CD4-positive, alpha-beta T cell treated with Interleukin-15 for 4 hours (primary cell): ENCODE results near the gene LDLRAD4.

Experiments used
- DNase-seq: peaks from one replicate; pipeline ENCODE4 v3.0.0-alpha.2; 2020; ENCODE audit warnings: low spot score

The LDLRAD4 gene

DNA sequence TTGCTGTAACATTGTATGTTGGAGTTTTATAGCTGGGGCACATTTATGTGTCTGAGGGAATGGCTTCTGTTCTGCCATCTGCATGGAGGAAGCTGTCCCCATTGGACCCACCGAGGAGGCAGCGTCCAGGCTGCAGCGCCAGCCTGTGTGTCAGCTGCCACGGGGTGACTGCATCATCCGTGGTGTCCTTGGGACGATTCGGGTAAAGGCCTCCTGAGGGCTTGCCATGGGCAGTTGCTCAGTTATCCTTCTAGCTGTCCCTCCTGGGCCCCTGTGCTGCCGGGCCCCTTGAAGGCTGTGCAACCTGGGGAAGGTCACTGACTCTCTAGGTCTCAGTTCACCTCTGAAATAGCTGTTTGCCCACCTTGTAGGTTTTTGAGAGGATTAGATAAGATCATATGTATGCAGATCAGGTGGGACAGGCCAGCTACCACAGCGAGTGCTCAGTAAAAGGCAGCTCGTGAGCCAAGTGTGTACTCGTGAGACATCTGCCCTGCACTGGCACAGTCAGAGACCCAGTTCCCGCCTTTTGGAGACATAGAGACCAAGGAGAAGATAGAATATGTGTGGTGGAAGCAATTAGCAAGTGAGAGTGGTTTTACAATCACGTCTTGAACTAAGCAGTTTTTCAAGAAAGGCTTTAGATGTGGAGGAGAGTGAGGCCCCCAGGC, 10.6 kb downstream of the LDLRAD4 start:
- no peak for DNase-seq

- no peak for DNase-seq
Observed at GRCh38 chr18:13231151-13231550, 12.6 kb downstream of the LDLRAD4 start.

GRCh38 chr18:13232086-13232917, 13.7 kb downstream of the LDLRAD4 start:
- no peak for DNase-seq

DNA sequence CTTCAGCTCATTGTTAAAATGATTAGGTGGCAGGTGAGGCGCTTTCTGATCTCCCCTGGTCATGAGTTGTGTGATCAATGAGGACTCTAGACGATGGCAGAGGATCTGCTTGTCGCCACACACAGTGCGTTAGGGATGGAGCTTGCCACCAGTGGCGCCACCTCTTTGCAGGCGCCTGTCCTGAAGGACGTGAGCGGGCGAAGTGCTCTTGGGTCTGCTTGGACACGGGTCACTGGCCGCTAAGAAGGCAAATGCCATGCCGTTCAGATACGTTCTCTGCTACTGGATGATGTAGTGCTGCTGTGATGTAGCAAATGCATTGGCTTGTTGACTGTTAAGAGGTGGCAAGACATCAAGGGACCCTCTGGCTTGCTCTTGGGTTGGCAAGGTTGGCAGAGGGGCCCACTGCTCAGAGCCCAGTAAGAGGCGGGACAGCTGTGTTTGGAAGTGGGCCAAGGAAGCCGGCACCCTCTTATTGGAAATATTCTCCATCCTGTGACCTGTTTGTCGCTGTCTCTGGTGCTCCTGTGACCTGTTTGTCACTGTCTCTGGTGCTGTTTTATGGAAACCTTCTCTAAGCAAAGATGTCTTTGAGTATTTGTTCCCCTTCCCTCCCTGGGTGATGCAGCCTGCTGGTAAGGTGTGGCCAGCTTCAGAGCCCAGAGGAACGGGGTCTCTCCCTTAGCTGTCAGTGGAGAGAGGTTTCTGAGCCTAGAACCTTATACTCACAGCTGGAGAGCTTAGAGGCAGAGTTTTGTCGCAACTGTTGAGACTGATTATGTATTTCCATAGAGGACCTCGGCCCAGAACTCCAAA, 14.6 kb downstream of the LDLRAD4 start:
- no peak for DNase-seq

DNA sequence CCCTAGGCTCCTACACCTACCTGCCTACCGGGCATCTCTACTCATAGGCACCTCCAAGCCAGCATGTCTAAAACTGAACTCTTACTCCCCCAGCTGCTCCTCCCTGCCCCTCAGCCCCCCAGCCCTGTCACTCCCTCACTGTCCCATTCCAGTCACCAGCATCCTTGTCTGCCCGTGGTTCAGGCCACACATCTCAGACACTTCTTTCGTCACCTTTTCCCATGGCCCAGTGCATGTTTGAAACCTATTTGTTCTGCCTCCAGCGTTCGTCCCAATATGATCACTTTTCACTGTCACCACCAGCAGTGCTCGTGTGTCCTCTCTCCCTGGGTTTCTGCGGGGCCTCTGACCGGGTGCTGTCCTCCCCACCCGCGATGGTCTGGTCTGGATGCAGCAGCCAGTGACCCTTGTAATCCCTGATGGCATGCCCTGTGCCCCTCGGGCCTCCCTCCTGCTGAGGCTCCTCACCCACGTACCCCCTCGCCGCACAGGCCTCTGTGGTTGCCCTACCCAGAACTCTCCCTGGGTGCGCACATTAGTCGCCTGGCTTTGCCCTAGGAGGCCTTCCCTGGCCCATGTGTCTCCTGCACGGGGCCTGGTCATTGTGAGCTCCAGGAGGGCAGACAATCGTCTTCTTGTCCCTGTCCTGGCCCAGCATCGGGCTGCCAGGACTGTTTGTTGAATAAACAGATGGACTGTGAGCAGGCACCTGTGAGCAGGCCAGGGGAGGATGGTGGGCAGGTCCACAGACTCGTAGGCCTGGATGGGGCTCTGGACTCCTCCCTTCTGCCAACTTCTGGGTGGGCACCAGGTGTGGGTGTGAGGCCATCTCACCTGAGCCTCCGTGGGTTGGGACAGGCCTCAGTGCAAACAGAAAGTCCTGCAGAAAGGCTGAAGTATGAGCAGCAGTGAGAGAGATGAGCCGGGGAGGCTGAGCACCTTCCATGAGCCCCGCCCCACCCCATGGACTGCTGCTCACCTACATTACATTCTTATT, 15.5 kb downstream of the LDLRAD4 start:
- no peak for DNase-seq

DNA sequence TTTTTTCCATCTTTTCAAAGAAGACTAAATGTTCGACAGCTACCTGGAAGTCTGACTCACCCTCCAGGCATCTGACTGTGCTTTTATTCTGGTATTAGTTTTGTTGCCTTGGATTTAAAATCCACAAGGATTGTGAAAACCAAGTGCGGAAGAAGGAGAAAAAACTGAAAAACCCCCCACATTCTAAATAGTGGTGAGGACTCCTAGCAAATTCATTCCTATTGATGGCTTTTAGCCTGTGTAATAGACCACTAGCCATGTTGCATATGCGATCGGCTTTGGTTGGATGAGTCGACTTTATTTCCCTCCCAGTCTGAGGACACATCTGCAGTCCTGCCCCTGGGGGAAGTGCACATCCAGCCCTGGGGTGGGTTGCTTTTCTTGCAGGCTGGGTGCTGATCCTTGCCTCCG, 16.9 kb downstream of the LDLRAD4 start:
- no peak for DNase-seq

DNA sequence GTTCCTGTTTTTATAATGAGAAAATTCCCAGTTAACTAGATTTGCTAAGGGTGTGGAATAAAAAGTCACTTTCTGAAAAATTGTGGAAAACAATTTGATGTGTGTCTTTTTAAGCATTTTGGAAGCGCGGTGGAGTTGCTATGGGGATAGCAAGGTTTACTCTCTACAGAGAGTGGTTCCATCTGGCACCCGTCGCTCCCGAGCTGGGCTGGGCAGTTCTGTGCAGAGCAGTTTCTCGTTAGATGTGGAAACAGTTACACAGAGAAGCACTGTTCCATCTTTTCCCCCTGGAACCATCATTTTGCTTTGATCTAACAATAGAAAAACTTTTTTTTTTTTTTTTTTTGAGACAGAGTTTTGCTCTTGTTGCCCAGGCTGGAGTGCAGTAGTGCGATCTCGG, 17.4 kb downstream of the LDLRAD4 start:
- no peak for DNase-seq

DNA sequence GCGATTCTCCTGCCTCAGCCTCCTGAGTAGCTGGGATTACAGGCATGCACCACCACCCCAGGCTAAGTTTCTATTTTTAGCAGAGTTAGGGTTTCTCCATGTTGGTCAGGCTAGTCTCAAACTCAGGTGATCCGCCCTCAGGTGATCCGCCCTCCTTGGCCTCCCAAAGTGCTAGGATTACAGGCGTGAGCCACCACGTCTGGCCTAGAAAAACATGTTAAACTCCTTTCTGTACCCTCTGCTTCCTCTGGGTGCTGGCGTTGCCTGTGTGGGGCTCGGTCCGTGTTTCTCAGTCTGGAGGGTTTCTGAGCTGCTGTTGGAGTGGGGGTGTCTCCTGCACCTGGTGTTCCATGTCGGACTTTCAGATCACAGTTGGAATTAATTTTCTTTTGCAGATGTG, 17.9 kb downstream of the LDLRAD4 start:
- DNase-seq: no peak

DNA sequence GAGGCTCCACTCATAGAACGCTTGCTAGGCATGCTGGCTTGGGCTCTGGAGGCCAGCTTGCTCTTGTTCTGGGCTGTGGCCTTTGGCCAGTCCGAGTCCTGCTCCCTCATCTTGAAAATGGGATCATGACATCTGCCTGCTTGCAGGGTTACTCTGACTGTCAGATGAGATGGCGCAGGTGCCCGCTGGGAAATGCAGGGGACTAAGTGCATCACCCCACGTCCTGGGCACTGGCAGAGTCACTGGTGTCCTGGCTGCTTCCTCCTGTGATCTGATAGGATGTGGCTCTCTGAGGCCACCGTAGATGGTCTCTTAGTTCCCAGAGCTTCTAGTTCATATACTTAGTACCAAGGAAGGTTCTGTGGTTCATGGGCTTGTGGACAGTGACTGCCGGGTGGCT, 18.5 kb downstream of the LDLRAD4 start:
- DNase-seq: no peak

- DNase-seq: no peak
Observed at GRCh38 chr18:13237641-13238040, 19.1 kb downstream of the LDLRAD4 start.

- no peak for DNase-seq
Observed at GRCh38 chr18:13239171-13239956, 20.8 kb downstream of the LDLRAD4 start.

- DNase-seq: no peak
Observed at GRCh38 chr18:13240060-13240725, 21.6 kb downstream of the LDLRAD4 start.

GRCh38 chr18:13241083-13241892, 22.7 kb downstream of the LDLRAD4 start:
- no peak for DNase-seq

DNA sequence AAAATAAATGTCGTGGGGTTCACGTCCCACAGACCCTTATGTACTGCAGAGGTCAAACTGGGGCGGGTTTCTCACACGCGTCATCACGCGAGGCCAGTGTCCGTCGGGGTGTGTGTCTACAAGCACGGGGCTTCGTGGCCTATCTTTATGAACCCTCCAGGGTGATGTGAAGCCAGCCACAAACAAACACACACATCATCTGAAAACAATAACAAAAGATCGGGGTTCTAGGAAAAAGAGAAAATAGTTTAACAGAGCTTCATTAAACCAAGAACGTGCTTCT, 23.3 kb downstream of the LDLRAD4 start:
- DNase-seq: no peak

- DNase-seq: no peak
Observed at GRCh38 chr18:13242797-13243196, 24.2 kb downstream of the LDLRAD4 start.

DNA sequence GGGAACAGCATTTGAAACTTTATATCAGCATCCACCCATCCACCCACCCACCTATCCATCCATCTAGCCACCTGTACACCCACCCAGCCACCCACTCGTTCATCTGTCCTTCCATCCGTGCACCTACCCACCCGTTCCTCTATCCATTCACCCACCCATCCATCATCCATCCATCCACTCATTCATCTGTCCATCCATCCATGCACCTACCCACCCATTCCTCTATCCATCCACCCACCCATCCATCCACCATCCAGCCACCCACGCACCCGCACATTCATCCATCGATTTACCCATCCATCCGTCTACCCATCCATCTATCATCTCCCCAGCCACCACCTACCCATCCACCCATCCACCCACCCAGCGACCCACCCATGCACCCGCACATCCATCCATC, 24.8 kb downstream of the LDLRAD4 start:
- DNase-seq: no peak

- no peak for DNase-seq
Observed at GRCh38 chr18:13244135-13244534, 25.6 kb downstream of the LDLRAD4 start.

DNA sequence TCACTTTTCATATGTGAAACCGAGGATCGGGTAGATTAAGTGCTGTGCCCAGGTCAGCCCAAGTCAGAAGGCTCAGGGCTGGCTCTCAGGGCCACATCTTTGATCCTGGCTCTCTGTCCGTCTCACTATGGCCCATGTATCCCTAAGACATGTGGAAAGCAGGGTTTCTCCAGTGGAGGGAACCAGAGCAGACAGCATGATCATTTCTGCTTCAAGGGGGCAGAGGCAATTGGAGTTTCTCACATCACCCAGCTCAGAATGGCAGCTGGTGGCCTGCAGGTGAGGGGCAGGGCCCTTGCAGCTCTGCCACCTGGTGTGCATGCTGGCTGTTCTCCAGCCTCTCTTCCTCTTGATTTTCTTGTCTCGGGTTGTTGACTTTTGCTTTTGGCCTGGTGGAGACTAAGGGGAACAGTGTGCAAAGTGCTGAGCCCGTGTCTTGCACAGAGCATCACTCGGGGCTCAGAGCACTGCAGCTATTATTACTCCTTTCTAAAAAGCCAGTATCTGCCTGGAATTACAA, 27.0 kb downstream of the LDLRAD4 start:
- no peak for DNase-seq

GRCh38 chr18:13246121-13246520, 27.6 kb downstream of the LDLRAD4 start:
- no peak for DNase-seq
